ENCODE results near the gene CAPN11.

The CAPN11 gene

GRCh38 chr6:44202972-44203750 is 44.5 kb downstream of the CAPN11 start:
- DNase-seq (ENCODE audit: low spot score) (no peak), FAIRE-seq (no peak)

GRCh38 chr6:44203955-44204354 is 45.3 kb downstream of the CAPN11 start:
- DNase-seq (ENCODE audit: low spot score) (no peak), FAIRE-seq (no peak)

- no peak for DNase-seq (ENCODE audit: low spot score)
- no peak for FAIRE-seq
Measured at GRCh38 chr6:44207966-44208365, 49.3 kb downstream of the CAPN11 start.

DNA sequence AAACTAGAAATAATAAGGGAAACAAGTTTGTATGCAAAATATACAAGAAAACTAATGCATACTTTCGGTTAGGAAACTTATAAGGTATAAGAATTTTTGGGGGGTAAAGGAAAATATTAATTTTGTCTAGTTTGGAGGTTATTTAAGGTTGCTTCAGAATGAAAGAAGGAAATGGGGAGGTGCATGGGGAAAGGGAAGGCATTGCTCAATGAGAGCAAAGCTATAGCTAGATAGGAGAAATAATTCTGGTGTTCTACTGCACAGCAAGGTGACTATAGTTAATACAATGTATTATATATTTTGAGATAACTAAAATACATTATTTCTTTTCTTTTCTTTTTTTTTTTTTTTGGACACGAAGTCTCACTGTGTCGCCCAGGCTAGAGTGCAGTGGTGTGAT is 52.7 kb downstream of the CAPN11 start:
- DNase-seq (ENCODE audit: low spot score) (no peak), FAIRE-seq (no peak)

GRCh38 chr6:44214307-44214706 is 55.7 kb downstream of the CAPN11 start:
- FAIRE-seq (no peak), DNase-seq (ENCODE audit: low spot score) (no peak)

- no peak for FAIRE-seq
- DNase-seq (ENCODE audit: low spot score), result no peak
Measured at GRCh38 chr6:44216677-44217331, 58.2 kb downstream of the CAPN11 start, which contains the start of gene MYMX. Gene MYMX (plus strand): TSS chr6:44216926. CDS start chr6:44217472, 546 bp downstream.

GRCh38 chr6:44217332-44218143 is 58.9 kb downstream of the CAPN11 start:
- FAIRE-seq (no peak), DNase-seq (ENCODE audit: low spot score) (no peak)

DNA sequence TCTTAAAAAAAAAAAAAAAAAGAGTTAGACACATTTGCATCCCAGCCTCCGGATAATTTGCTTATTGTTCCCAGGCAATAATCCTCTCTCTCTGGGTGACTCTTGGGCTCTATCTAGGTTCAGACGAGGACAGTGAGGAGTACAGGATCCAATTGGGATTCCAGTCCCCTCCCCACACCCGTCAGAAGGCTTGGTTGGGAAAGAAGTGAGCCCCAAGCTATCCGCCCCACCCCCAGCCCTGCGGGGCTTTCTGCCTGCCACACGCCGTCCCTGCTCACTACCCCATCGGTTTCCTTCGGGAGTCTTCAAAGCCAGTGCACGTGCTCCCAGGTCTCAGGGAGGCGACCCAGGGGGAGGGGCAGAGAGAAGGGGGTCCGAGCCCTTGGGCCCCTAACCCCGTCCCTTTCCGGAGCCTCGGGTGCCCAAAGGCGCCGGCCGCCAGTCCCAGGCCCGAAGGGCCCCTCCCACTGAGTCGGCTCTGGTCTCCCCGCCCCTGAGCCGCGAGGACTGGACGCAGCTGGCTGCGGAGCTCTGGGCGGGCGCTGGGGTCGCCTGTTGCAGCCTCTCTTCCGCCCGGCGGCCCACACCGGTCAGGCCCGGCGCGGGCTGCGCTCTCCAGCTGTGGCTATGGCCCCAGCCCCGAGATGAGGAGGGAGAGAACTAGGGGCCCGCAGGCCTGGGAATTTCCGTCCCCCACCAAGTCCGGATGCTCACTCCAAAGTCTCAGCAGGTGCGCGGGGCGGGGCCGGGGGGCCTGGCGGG is 60.6 kb downstream of the CAPN11 start:
- DNase-seq (ENCODE audit: low spot score) (no peak), FAIRE-seq (no peak)

- DNase-seq (ENCODE audit: low spot score) (no peak), FAIRE-seq (no peak)
Measured at GRCh38 chr6:44219815-44220784, 61.5 kb downstream of the CAPN11 start.

GRCh38 chr6:44220913-44221290 is 62.3 kb downstream of the CAPN11 start:
- DNase-seq (ENCODE audit: low spot score) (no peak), FAIRE-seq (no peak)

- DNase-seq (ENCODE audit: low spot score), result peak; percentile 63
- no peak for FAIRE-seq
Measured at GRCh38 chr6:44221291-44221960, 62.8 kb downstream of the CAPN11 start.

- DNase-seq (ENCODE audit: low spot score), result no peak
Measured at GRCh38 chr6:44221961-44222335, 63.3 kb downstream of the CAPN11 start.

GRCh38 chr6:44222486-44223318 is 64.1 kb downstream of the CAPN11 start:
- no peak for FAIRE-seq
- no peak for DNase-seq (ENCODE audit: low spot score)

More at GRCh38 chr6:44221961-44222335, 63.3 kb downstream of the CAPN11 start:
- no peak for FAIRE-seq

DNA sequence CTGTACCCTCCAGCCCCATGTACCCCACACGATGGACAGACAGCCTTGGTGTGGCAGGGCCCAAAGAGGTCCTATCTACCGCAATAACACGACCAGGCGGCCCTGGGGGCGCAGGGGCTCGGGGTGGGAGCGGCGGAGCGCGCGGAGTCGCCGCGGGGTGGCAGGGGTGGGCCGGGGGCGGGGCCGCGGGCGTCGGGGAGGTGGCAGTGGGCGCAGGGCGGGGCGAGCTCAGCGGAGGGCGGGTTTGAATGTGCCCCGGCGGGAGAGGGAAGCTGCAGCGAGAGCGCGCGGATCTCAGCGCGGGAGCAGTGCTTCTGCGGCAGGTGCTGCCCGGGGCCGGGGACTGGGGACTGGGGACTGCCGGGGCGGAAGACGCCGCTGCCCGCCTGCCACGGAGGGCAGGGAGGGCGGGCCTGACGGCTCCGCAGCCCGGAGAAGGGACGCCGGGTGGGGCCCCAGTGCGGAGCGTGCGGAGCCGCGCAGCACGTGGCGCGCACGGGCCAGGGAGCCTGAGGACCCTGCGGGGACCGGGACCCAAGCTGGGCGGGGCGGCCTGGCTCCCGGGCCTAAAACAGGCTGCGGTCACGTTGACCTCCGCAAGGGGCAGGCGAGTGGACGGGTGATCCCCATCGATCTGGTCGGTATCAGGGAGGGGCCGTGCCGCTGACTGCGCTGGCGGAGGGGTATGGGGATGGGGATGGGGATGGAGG is 64.9 kb downstream of the CAPN11 start, which contains the start of gene SLC29A1:
Gene SLC29A1 (plus strand): TSS at position 277 of the 710 bp plus-strand sequence. CDS start 3,719 bp downstream, outside the sequence.
- no peak for FAIRE-seq
- peak; percentile 26 for DNase-seq (ENCODE audit: low spot score)

- no peak for FAIRE-seq
- DNase-seq (ENCODE audit: low spot score), result no peak
Measured at GRCh38 chr6:44224029-44224964, 65.7 kb downstream of the CAPN11 start.

DNA sequence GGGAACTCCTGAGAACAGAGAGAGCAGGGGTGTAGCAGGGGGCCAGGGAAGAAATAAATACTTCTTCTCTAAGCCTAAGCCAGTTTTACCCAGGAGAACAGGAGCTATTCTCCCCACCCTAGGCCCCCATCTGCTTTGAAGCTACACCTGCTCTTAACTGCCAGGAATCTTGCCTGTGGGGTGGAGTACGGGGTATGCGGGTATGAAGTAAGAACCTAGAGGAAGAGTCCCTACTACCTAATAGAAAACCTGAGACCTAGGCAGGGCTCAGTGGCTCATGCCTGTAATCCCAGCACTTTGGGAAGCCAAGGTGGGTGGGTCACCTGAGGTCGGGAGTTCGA is 66.3 kb downstream of the CAPN11 start:
- FAIRE-seq (no peak), DNase-seq (ENCODE audit: low spot score) (no peak)
